IPS DF 19.7 (cell line): ENCODE results near the gene ADGRD1.
"Not testable (repeated sequence)": the region's sequence is repeated elsewhere in the genome, so short reads cannot be mapped to it uniquely, and the experiment has no call there.

ENCODE experiments used
- DNase-seq: peaks from one replicate; pipeline ENCODE4 v3.0.0-alpha.2; 2013; ENCODE audit warnings: low read depth, low spot score

Gene ADGRD1

DNA sequence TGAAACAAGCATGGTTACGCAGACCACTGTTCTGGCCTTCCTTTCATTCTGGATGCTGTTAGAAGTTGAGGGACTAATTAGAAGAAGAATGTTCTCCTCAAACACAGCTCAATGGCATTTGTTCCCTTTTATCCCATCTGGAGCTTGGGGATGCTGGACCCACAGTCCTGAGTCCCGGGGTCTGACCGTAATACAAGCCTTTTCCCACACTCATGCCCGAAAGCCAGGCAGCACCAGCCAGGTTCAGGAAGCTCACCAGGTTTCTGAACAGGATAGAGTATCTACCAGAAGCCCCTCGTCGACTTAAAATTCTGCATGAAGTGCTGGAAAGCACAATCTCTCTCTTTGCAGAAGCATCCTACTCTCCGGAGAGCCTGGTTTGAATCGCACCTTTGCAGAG lies 165.6 kb downstream of the ADGRD1 start:
- DNase-seq, result not testable (repeated sequence)

GRCh38 chr12:131119936-131120335 lies 166.2 kb downstream of the ADGRD1 start:
- no peak for DNase-seq

DNA sequence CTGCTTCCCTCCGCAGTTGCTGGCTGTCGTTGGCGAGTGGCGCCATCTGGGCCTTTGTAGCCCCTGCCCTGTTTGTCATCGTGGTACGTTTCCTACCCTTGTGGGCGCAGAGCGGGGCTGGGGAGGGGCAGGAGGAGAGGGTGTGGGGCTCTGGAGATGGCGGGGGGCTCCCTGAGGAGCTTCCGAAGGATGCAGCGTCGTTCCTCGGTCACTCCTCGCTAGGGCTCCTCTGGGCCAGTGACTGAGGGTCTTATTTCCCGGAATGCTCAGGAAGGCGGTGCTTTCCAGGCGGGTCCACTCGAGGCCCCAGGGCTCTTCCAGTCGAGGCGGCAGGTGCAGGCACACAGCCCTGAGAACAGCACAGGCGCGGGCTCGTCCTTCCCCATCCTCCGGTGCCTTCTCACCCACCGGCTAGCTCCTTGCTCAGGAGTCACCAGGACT lies 167.1 kb downstream of the ADGRD1 start:
- no peak for DNase-seq

DNA sequence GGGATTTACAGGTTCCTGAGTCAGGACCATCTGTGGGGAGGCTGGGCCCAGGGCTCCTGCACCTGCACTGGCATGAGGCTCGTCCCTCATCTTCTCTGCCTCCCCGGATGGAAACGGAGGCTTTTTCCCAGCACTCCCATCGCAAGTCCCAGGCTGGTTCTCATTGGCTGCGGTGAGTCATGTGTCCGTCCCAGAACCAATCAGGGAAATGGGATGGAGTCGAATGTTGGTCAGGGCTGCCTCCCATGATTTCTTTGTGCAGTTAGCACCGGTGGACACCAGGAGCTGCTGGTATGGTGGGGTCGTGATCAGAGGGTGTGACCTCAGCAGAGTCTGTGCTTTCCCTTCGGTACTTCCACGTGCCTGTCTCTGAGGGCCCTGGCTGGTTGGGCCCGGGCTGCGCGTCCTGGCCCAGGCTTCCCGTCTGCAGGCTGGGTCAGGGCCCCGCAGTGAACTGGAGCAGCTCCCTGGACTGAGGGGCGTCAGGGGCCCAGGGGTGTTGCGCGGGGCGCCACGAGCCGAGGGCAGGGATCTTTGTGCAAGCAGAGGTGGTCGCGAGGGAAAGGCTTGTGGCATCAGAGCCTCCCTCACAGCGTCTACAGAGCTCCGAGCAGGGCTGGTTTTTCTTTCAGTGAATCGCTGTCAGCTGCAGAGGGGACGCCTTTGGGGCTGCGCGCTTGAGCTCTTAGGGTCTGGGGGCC lies 168.1 kb downstream of the ADGRD1 start:
- no peak for DNase-seq

DNA sequence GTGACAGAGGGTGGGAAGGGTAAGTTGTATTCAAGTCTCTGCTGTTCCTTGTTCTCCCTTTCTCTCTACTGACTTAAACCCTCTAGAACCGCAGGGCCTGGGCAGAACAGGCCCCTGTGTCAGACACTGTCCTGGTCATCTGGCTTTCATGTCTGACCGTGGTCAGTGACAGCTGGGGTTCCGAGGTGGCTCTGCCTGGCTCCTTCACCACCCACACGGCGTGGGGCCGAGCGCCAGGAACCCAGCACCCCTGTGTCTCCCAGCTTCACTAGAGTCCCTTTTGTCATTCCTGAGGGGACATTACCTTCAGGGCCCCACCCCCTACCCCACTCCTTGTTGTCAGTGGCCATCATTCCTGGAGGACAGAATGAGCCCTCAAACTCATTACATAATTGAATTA lies 168.9 kb downstream of the ADGRD1 start:
- no peak for DNase-seq

DNA sequence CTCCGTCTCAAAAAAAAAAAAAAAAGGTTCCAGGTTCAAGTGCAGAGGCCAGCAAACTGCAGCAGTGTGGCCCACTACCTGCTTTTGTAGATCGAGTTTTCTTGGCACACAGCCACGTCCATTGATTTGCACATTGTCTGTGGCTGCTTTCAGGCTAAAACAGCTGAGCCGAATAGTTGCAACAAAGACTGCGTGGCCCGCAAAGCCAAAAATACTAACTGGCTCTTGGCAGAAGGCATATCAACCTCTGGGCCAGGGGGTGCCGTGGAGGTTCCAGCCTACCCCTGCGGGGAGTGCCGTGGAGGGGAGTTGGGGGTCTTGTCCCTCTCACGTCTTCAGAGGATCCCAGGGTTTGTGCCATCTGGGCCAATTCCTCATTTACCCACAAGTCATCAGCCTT lies 170.1 kb downstream of the ADGRD1 start:
- DNase-seq, result no peak

DNA sequence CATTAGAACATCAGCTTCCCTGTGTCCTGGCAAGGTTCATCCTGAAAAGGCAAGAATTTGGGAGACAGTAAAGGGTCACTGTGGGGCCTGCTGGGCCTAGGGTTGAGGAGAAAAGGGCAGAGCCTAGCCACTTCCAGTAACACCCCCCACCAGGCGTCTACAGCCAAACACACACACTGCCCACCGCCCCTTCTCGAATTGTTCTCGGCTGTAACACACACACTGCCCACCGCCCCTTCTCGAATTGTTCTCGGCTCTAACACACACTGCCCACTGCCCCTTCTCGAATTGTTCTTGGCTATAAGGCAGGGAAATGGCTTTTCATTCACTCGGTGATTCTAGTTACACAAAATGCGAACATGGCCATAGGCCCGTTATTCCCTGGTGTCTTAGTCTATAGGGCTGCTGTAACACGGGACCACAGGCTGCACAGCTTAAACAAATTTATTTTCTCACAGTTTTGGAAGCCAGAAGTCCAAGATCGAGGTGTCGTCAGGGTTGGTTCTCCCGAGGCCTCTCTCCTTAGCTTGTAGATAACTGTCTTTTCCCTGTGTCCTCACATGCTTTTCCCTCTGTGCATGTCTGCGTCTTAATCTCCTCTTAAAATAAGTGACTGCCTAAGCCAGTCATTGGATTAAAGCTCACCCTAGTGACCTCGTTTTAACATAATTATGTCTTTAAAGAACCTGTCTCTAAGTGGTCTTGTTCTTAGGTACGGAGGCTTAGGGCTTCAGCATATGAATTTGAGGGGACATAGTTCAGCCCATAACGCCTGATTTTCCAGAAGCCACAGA lies 171.0 kb downstream of the ADGRD1 start:
- DNase-seq, result no peak

- DNase-seq, result no peak
Measured at GRCh38 chr12:131126662-131127173, 173.0 kb downstream of the ADGRD1 start.

DNA sequence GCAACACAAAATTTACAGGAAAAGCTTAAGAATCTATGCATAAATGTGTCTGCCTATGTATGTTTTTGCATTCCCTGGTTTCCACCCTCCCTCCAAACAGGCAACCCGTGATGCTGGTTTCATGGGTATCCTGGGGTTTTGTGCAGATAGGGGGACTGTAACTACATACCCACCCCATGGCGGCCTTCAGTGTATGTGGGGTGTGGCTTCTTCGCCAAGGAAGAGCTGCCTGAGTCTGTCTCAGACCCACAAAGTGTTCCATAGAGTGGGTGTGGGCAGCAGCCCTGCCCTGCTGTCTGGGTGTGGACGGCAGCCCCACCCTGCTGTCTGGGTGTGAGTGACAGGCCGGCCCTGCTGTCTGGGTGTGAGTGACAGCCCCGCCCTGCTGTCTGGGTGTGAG lies 174.8 kb downstream of the ADGRD1 start:
- no peak for DNase-seq

- not testable (repeated sequence) for DNase-seq
Measured at GRCh38 chr12:131128966-131129619, 175.4 kb downstream of the ADGRD1 start.

DNA sequence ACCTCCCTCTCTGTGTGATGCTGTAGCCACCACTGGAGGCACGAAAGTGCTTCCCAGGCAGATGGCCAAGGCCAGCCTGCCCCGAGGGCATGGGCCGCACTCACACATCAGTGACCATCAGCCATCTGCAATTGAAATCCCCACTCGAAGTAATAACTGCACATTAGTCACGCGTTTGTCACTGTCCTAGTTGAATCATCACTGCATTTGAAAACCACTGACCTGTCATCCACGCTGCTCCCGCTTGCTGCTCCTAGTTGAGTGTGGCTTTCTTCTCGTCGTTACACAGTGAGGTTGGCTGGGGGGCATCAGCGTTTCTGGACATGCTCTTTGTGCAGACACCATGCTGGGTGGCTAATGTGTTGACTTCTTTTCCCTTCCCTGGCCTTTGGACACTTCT lies 176.1 kb downstream of the ADGRD1 start:
- DNase-seq, result no peak

DNA sequence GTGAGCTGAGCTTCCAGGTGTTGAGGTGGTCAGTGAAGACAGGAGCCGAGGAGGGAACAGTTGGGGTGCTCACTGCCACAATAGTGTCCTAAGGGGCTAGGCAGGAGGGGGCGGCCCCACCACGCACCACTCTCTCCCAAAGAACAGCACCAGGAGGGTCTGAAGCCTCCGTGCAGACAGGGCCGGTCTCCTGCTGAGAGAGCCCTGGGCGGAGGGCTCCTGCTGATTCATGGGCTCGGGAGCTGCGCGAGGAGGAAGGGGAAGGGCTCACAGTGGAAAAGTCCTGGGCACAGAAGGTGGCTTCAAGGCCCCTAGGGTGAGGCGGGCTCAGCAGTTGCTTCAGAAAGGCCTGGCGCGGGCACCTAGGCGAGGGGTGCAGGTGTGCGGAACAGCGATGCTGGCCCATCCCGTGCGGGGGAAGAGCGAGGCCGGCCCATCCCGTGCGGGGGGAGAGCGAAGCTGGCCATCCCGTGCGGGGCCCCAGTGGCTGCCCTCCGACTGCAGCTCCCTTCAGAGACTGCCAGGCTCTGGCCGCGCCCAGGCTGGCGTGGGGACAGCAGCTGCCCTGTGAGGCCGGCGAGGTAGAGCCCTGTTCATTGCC lies 176.7 kb downstream of the ADGRD1 start:
- DNase-seq, result no peak

- DNase-seq, result no peak
Measured at GRCh38 chr12:131131077-131131807, 177.5 kb downstream of the ADGRD1 start.

DNA sequence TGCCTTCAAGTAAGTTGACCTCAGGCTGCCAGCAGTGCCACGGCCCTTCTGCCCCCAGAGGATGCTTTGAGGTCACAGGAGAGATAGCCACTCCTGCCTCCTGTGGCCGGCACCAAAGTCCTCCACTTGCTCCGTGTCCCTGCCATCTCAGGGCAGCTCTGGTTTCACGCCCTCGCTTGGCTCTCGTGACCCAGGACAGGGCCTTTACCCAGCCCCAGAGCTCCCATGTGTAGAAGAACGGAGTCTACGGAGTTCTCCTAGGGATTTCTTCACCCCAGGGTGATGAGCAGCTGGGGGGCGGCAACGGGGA lies 178.1 kb downstream of the ADGRD1 start:
- no peak for DNase-seq

GRCh38 chr12:131132118-131132892 lies 178.6 kb downstream of the ADGRD1 start:
- peak; percentile 47 for DNase-seq

GRCh38 chr12:131133015-131133905 lies 179.6 kb downstream of the ADGRD1 start:
- no peak for DNase-seq

- no peak for DNase-seq
Measured at GRCh38 chr12:131133994-131134393, 180.3 kb downstream of the ADGRD1 start.

DNA sequence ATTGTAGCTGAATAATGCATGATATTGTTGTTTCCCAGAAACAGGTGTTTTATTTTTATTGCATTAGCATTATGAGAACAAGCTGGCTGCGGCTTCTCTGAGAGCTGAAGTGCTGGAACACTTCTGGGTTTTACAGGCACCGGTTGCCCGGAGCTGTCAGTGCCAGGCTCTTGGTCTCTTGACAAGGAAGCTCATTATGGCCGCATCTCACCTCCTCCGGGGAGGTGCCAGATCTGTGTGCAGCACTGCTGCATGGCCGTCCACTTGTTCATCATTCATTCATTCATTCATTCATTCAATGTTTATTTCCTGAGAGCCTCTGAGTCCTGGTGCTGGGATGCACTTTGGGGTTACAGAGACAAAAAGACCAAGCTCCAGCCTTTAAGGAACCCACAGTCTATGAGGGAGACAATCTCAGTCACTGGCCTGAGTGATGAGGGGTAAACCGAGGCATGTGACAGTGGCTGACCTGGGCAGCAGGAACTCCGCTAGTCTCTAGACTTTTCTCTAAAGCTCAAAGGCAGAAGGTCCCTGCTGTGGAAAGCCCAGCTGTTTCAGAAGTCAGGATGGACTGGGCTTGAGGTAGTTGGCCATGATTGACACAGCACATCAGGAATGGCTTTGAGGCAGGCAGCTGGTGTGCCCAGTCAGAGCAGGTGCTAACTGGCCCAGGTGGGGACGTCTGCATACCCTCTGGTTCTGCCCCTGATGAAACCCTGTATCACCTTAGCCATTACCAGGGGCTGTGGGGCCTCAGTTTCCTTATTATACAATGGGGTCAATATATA lies 181.0 kb downstream of the ADGRD1 start:
- DNase-seq, result no peak

- DNase-seq, result no peak
Measured at GRCh38 chr12:131135311-131135785, 181.6 kb downstream of the ADGRD1 start.
